OCI-LY7 (cell line): ENCODE measurements around the gene SHROOM2. TPM values are rescaled to one million over a fixed set of nuclear protein-coding genes. Genes with fewer than 3 reads are reported as not detected.
A peak's percentile ranks its signal among the peaks of the same experiment; 100 is the strongest.

Experiments
- BruUV-seq: library from RNA; stranded (reverse); fragments of 400-500 nt; replicated peaks from 2 replicates; lab custom pipeline; 2021; lab: Mats Ljungman, UMichigan
- CTCF ChIA-PET: fragments of 300-600 bp; sonication (Branson Sonifier 250); formaldehyde crosslinking; loops from one replicate; lab custom pipeline; 2022; ENCODE audit warnings: antibody characterized with exemption; ENCODE audit not compliant: unreplicated experiment; lab: Charles Lee
- POLR2A ChIA-PET: fragments of 300-600 bp; sonication (Branson Sonifier 250); formaldehyde crosslinking; loops from one replicate; lab custom pipeline; 2022; ENCODE audit warnings: antibody characterized with exemption; lab: Charles Lee
- DNase-seq: peaks from one replicate; pipeline ENCODE4 v3.0.0-alpha.2; 2015; ENCODE audit warnings: low spot score
- H2AFZ ChIP-seq: fragments of 200-600 bp; sonication (generic), shearing (Covaris generic); 2 replicates; pipeline ENCODE4 v1.6.1; 2014; ENCODE audit warnings: mild to moderate bottlenecking, antibody characterized with exemption, low read length, moderate library complexity
- H3K27ac ChIP-seq: fragments of 200-600 bp; sonication (generic); 2 replicates; pipeline ENCODE4 v1.5.1; 2014; ENCODE audit warnings: mixed run types, low read depth, mild to moderate bottlenecking, moderate library complexity, low read length, inconsistent platforms; ENCODE audit not compliant: poor library complexity, severe bottlenecking
- H3K36me3 ChIP-seq: fragments of 200-600 bp; sonication (generic); 2 replicates; pipeline ENCODE4 v1.6.1; 2014; ENCODE audit warnings: mild to moderate bottlenecking, antibody characterized with exemption, low read length, moderate library complexity, mixed read lengths; ENCODE audit not compliant: insufficient read depth
- H3K4me1 ChIP-seq: fragments of 200-600 bp; sonication (generic); 2 replicates; pipeline ENCODE4 v1.5.1; 2014; ENCODE audit warnings: mild to moderate bottlenecking, low read length; ENCODE audit not compliant: insufficient read depth, poor library complexity, severe bottlenecking
- H3K4me2 ChIP-seq: fragments of 200-600 bp; sonication (generic); 2 replicates; pipeline ENCODE4 v1.6.1; 2014; ENCODE audit warnings: mild to moderate bottlenecking, low read length
- H3K4me3 ChIP-seq: fragments of 200-600 bp; sonication (generic); 2 replicates; pipeline ENCODE4 v1.5.1; 2014; ENCODE audit warnings: mild to moderate bottlenecking, low read depth, low read length; ENCODE audit not compliant: poor library complexity, severe bottlenecking
- H3K79me2 ChIP-seq: fragments of 200-600 bp; sonication (generic); 2 replicates; pipeline ENCODE4 v1.6.1; 2016; ENCODE audit warnings: low read depth, mild to moderate bottlenecking, low read length, moderate library complexity, mixed read lengths; ENCODE audit not compliant: insufficient read depth
- H3K9me2 ChIP-seq: fragments of 200-600 bp; sonication (generic); 2 replicates; pipeline ENCODE4 v1.6.1; 2016; ENCODE audit warnings: mild to moderate bottlenecking, low read length, mixed read lengths; ENCODE audit not compliant: insufficient read depth
- H3K9me3 ChIP-seq: fragments of 200-600 bp; sonication (generic); 2 replicates; pipeline ENCODE4 v1.6.1; 2014; ENCODE audit warnings: mild to moderate bottlenecking, mixed run types, low read length, mixed read lengths
- H4K20me1 ChIP-seq: fragments of 200-600 bp; sonication (generic); 2 replicates; pipeline ENCODE4 v1.6.1; 2014; ENCODE audit warnings: mild to moderate bottlenecking, antibody characterized with exemption, low read length, moderate library complexity, mixed read lengths; ENCODE audit not compliant: insufficient read depth
- EZH2phosphoT487 ChIP-seq: fragments of 200-600 bp; sonication (generic); IDR thresholded peaks from 2 replicates; pipeline ENCODE4 v1.6.1; 2018; ENCODE audit warnings: low read depth, borderline replicate concordance, mild to moderate bottlenecking, mixed run types, antibody characterized with exemption, low read length, moderate library complexity, mixed read lengths
- intact Hi-C: fragments of 100-400 bp; cut with micrococcal nuclease; formaldehyde crosslinking; loops from one replicate; pipeline ENCODE4 v1.10.0; 2022; ENCODE audit not compliant: unreplicated experiment
- total RNA-seq, 2 experiments: library from RNA; depleted of rRNA in 1 of 2; stranded (reverse); fragments of >200 nt in 1 of 2; shearing (Covaris generic) in 1 of 2; gene quantifications; 2 replicates each; pipeline ENCODE4 v1.2.3, GENCODE V29; 2014 to 2022
- TF ChIP-seq, protein P1 (sequence below): fragments of 200-600 bp; sonication (generic); conservative IDR thresholded peaks from 2 replicates; pipeline ENCODE4 v1.5.1; 2014; ENCODE audit warnings: mild to moderate bottlenecking, antibody characterized with exemption, low read length, moderate library complexity, mixed read lengths

Gene SHROOM2
- total RNA-seq, 2 experiments from 2014 or later, result not detected

DNA sequence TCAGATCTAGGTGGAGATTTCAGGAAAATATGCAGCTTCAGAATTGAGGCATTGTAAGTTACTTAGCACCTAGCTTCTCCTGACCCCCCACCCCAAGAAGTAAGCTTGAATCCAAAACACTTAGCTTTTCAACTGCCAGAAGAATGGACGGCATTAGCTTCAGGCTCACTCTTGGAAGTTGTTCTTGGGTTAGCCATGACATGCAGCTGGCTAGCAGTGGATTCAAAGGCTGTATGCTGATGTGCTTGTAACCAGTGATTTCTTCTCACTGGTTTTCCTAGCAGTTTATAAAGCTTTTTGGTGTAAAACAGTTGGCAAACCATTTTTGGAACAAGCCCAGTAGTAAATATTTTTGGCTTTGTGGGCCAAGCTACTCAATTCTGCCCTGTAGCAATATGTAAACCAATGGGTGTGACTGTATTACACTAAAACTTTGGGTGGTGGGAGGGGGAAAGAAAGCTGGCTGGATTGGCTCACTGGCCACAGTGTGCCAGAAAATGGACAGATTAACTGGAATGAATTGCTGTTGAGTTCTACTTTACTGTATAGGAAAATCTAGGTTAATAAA is 85.6 kb downstream of the SHROOM2 start:
- Histone ChIP-seq H3K9me2 (no peaks in the 10 kb centered on the region), H3K4me1 (no peaks in the 10 kb centered on the region), H3K27ac (no peak overlapping the region), H4K20me1 (no peaks in the 10 kb centered on the region), H2AFZ (no peak overlapping the region), H3K4me2 (no peak overlapping the region), H3K4me3 (no peak overlapping the region), H3K36me3 (no peaks in the 10 kb centered on the region), H3K9me3 (no peaks in the 10 kb centered on the region), H3K79me2 (no peaks in the 10 kb centered on the region)
- CTCF ChIA-PET, result no interaction called here
- POLR2A ChIA-PET, result no interaction called here
- no TSS peak for BruUV-seq
- no peak for DNase-seq
- intact Hi-C loops, result no loop called here
- TF ChIP-seq EZH2phosphoT487, result no peak
- TF ChIP-seq, protein P1, sequence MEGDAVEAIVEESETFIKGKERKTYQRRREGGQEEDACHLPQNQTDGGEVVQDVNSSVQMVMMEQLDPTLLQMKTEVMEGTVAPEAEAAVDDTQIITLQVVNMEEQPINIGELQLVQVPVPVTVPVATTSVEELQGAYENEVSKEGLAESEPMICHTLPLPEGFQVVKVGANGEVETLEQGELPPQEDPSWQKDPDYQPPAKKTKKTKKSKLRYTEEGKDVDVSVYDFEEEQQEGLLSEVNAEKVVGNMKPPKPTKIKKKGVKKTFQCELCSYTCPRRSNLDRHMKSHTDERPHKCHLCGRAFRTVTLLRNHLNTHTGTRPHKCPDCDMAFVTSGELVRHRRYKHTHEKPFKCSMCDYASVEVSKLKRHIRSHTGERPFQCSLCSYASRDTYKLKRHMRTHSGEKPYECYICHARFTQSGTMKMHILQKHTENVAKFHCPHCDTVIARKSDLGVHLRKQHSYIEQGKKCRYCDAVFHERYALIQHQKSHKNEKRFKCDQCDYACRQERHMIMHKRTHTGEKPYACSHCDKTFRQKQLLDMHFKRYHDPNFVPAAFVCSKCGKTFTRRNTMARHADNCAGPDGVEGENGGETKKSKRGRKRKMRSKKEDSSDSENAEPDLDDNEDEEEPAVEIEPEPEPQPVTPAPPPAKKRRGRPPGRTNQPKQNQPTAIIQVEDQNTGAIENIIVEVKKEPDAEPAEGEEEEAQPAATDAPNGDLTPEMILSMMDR, result no peak

DNA sequence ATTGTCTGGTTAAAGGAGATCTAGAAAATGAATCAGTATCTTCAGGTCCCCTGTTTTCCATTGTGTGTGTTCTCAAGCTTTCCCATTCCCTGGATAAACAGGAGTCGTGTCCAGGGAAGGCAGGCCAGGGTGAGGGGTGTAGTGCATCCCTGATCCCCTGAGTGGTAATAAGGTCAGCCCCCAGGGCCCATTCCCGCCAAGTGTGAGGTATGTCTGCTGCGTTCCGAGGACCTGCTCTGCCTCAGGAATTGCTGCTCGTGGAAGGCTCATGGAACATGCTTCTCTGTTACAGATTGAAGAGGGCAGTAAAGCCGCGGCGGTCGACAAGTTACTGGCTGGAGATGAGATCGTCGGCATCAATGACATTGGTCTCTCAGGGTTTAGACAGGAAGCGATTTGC is 87.1 kb downstream of the SHROOM2 start:
- Histone ChIP-seq H3K27ac (no peak overlapping the region), H3K9me3 (no peaks in the 10 kb centered on the region), H3K36me3 (no peaks in the 10 kb centered on the region), H3K4me2 (no peak overlapping the region), H3K4me3 (no peak overlapping the region), H3K9me2 (no peaks in the 10 kb centered on the region), H2AFZ (no peak overlapping the region), H3K79me2 (no peaks in the 10 kb centered on the region), H4K20me1 (no peaks in the 10 kb centered on the region), H3K4me1 (no peaks in the 10 kb centered on the region)
- BruUV-seq, result no TSS peak
- CTCF ChIA-PET, result no interaction called here
- intact Hi-C loops, result no loop called here
- POLR2A ChIA-PET, result no interaction called here
- DNase-seq, result no peak
- TF ChIP-seq, protein P1, result no peak
- TF ChIP-seq EZH2phosphoT487, result no peak

DNA sequence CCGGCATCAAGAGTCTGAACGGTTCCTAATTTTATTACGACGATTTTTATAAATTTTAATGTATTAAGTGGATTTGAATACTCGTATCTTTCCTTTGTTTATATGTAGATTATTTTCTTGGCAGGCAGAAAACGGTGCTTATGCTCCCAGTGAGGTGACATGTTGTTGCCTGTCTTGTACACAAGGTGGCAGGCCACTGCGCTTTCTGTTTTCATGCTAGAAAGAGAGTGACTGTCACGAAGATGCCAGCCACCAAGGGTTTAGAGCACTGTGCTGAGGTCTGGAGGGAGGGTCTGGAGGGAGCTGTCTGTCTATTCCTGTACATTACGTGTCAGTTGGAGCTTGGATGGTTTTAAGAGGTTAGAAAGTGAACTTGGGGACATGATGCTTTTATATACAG is 87.7 kb downstream of the SHROOM2 start:
- H3K27ac ChIP-seq, result no peak overlapping the region
- H3K4me1 ChIP-seq, result no peaks in the 10 kb centered on the region
- H3K36me3 ChIP-seq, result no peaks in the 10 kb centered on the region
- no peaks in the 10 kb centered on the region for H3K9me2 ChIP-seq
- H3K9me3 ChIP-seq, result no peaks in the 10 kb centered on the region
- no peak overlapping the region for H2AFZ ChIP-seq
- peak; percentile 45 for DNase-seq
- no TSS peak for BruUV-seq
- H4K20me1 ChIP-seq, result no peaks in the 10 kb centered on the region
- no peaks in the 10 kb centered on the region for H3K79me2 ChIP-seq
- no peak for TF ChIP-seq EZH2phosphoT487
- TF ChIP-seq, protein P1, result peak; percentile 74
- ChIA-PET CTCF (no interaction called here), POLR2A (no interaction called here)
- intact Hi-C loops, result loop anchor here (1.0 kb wide), 1 partner anchor 245 kb away; no protein-coding TSS in a partner anchor
- no peak overlapping the region for H3K4me3 ChIP-seq
- H3K4me2 ChIP-seq, result no peak overlapping the region
